Fibroblast of lung (primary cell): Measurements from ENCODE around the gene INSIG1. TPM values are rescaled to one million over a fixed set of nuclear protein-coding genes. Genes with fewer than 3 reads are reported as not detected.

ENCODE experiments used
- DNase-seq, 2 donors: peaks; one replicate each; pipeline versions ENCODE4 v3.0.0 to v3.0.0-alpha.2; 2010; ENCODE audit warnings: low read depth in 2 of 2
- H2AFZ ChIP-seq: 2 replicates; pipeline ENCODE4 v1.5.1; 2012; ENCODE audit warnings: low read length, control low read depth, inconsistent platforms
- H3K27ac ChIP-seq: 2 replicates; pipeline ENCODE4 v1.5.1; 2011; ENCODE audit warnings: low read length, control low read depth; ENCODE audit not compliant: insufficient read depth
- H3K27me3 ChIP-seq: 2 replicates; pipeline ENCODE4 v1.5.1; 2011; ENCODE audit warnings: mild to moderate bottlenecking, low read length; ENCODE audit not compliant: control insufficient read depth, insufficient read depth
- H3K36me3 ChIP-seq: 2 replicates; pipeline ENCODE4 v1.5.1; 2011; ENCODE audit warnings: low read length; ENCODE audit not compliant: control insufficient read depth, insufficient read depth
- H3K4me1 ChIP-seq: 2 replicates; pipeline ENCODE4 v1.5.1; 2011; ENCODE audit warnings: low read length; ENCODE audit not compliant: control insufficient read depth, insufficient read depth; ENCODE audit errors: extremely low read depth
- H3K4me2 ChIP-seq: 2 replicates; pipeline ENCODE4 v1.5.1; 2011; ENCODE audit warnings: low read length, control low read depth; ENCODE audit not compliant: insufficient read depth; ENCODE audit errors: extremely low read depth
- H3K4me3 ChIP-seq, 4 experiments: fragments of 200-600 bp in 1 of 4; sonication (generic) in 1 of 4; replicated peaks in 1 of 4; 2 replicates each; pipeline ENCODE4 v1.5.1; 2011 to 2016; ENCODE audit warnings: low read length in 4 of 4, low read depth in 3 of 4, mild to moderate bottlenecking in 3 of 4, control low read depth in 2 of 4, inconsistent platforms in 1 of 4, mixed read lengths in 1 of 4; ENCODE audit not compliant: insufficient read depth in 1 of 4; ENCODE audit errors: control extremely low read depth in 1 of 4
- H3K79me2 ChIP-seq: 2 replicates; pipeline ENCODE4 v1.5.1; 2012; ENCODE audit warnings: mild to moderate bottlenecking, low read length, inconsistent platforms; ENCODE audit not compliant: control insufficient read depth, insufficient read depth
- H3K9ac ChIP-seq: 2 replicates; pipeline ENCODE4 v1.5.1; 2011; ENCODE audit warnings: mild to moderate bottlenecking, low read length, control low read depth; ENCODE audit not compliant: insufficient read depth
- H3K9me3 ChIP-seq: 2 replicates; pipeline ENCODE4 v1.5.1; 2012; ENCODE audit warnings: low read depth, low read length; ENCODE audit not compliant: control insufficient read depth, insufficient read depth
- H4K20me1 ChIP-seq: 2 replicates; pipeline ENCODE4 v1.5.1; 2011; ENCODE audit warnings: low read length; ENCODE audit not compliant: control insufficient read depth, insufficient read depth; ENCODE audit errors: extremely low read depth
- EZH2 ChIP-seq: IDR thresholded peaks from 2 replicates; pipeline ENCODE4 v1.5.1; 2012; ENCODE audit warnings: low read length, control low read depth, mild to moderate bottlenecking; ENCODE audit errors: missing control alignments
- polyA plus RNA-seq, 2 donors: library from polyadenylated mRNA; depleted of rRNA in 1 of 2; stranded (reverse) in 1 of 2; unstranded in 1 of 2; fragments of >200 nt; gene quantifications; 2 replicates each; pipeline ENCODE4 v1.2.1, GENCODE V29; 2011 to 2012; ENCODE audit warnings: missing spikeins in 1 of 2
- total RNA-seq: library from RNA; depleted of rRNA; stranded (reverse); fragments of >200 nt; gene quantifications from 2 replicates; pipeline ENCODE4 v1.2.1, GENCODE V29; 2014
- TF ChIP-seq, protein P1 (sequence below), 2 donors: IDR thresholded peaks in 1 of 2; conservative IDR thresholded peaks in 1 of 2; 1 replicate in 1 of 2; 2 replicates in 1 of 2; pipeline ENCODE4 v1.5.1; 2011 to 2012; ENCODE audit warnings: low read length in 2 of 2, control low read depth in 1 of 2, inconsistent platforms in 1 of 2, low read depth in 1 of 2, mild to moderate bottlenecking in 1 of 2

Gene INSIG1
- total and polyA plus RNA-seq, 2 donors (not counting 1 experiment from before 2014, with no cell fraction given), result 216 to 353 TPM

DNA sequence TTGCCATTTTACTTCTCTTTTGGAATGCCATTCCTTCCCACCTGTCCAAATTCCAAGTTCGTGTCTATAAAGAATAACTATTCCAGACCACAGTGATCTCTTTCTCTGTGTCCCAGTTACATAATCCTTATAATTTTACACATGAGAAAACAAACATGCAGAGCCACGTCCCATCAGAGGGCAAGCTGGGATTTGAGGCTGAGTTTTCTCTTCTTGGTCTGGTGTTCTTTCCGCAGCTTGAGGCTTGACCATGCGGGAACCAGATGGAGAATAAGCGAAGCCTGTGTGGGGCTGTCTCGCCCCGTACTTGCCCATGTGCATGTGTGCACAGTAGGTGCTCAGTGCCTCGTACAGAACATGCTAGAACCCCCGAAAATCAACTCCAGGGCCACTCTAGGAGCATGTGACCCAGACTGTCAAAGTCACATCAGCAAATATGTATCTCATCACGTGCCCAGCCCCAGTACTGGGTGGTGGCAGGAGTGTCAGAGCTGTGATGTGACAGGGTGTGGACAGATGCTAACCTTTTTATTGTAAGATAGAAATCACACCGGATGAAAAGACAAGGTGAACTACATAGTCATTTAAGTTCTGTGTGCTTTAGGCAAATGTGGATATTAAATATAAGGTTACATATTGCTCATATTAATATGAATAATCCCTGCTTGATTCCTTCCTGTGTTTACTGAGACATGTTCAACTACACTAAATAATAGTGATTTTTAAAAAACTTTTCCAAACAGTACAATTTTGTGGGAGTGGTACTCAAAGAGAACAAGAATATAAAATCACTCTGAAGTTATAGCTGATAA, 3.2 kb downstream of the INSIG1 start:
- Histone ChIP-seq H3K27me3 (no peaks in the 10 kb centered on the region), H3K9ac (no peak overlapping the region), H3K9me3 (no peaks in the 10 kb centered on the region), H3K4me2 (peak overlapping the region; percentile 95), H4K20me1 (peaks cover 12% of the 10 kb centered on the region), H3K4me3 (peak overlapping the region; percentile 37 to 97 (median 94)), H3K79me2 (peaks cover 62% of the 10 kb centered on the region), H2AFZ (no peak overlapping the region), H3K27ac (no peak overlapping the region), H3K36me3 (peaks cover 12% of the 10 kb centered on the region), H3K4me1 (peaks cover 10% of the 10 kb centered on the region)
- no peak for TF ChIP-seq EZH2
- TF ChIP-seq, protein P1, sequence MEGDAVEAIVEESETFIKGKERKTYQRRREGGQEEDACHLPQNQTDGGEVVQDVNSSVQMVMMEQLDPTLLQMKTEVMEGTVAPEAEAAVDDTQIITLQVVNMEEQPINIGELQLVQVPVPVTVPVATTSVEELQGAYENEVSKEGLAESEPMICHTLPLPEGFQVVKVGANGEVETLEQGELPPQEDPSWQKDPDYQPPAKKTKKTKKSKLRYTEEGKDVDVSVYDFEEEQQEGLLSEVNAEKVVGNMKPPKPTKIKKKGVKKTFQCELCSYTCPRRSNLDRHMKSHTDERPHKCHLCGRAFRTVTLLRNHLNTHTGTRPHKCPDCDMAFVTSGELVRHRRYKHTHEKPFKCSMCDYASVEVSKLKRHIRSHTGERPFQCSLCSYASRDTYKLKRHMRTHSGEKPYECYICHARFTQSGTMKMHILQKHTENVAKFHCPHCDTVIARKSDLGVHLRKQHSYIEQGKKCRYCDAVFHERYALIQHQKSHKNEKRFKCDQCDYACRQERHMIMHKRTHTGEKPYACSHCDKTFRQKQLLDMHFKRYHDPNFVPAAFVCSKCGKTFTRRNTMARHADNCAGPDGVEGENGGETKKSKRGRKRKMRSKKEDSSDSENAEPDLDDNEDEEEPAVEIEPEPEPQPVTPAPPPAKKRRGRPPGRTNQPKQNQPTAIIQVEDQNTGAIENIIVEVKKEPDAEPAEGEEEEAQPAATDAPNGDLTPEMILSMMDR (conservative IDR thresholded peaks at IDR 0.05 in 1 of 2, IDR thresholded peaks at IDR 0.05 in 1 of 2; ENCODE audit: low read depth in 1 of 2, low read length in 2 of 2), result no peak
- no peak for DNase-seq

DNA sequence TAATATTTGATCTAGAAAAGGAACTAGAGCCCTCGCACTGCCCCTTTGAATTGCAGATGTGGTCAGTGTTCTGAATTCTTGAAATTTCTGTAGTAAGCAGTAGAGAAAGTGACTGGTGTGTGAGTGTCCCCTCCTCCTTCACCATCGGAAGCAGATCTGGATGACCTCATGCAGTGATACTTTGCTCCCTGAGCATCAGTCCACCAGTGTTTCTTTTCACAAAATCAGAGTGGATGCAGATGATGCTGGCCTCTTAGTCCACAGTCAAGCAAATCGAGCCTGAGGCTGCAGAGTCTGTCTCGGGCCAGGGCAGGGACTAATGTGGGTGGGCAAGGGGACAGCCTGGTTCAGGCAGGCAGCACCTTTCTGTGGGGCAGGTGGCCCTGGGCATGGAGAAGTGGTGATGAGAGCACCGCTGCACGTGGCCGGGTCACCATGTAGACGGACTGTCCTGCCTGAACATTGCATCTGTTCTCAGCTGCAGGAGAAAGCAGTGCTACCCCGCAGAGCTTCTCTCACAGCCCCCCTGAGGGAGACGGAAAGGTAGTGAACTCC, 5.4 kb downstream of the INSIG1 start:
- Histone ChIP-seq H4K20me1 (peaks cover 12% of the 10 kb centered on the region), H3K4me3 (no peak overlapping the region), H3K4me1 (peaks cover 2% of the 10 kb centered on the region), H3K79me2 (peaks cover 63% of the 10 kb centered on the region), H2AFZ (no peak overlapping the region), H3K4me2 (no peak overlapping the region), H3K27ac (no peak overlapping the region), H3K9ac (no peak overlapping the region), H3K27me3 (no peaks in the 10 kb centered on the region), H3K9me3 (no peaks in the 10 kb centered on the region), H3K36me3 (peaks cover 19% of the 10 kb centered on the region)
- no peak for TF ChIP-seq EZH2
- TF ChIP-seq, protein P1 (conservative IDR thresholded peaks at IDR 0.05 in 1 of 2, IDR thresholded peaks at IDR 0.05 in 1 of 2; ENCODE audit: low read depth in 1 of 2, low read length in 2 of 2), result no peak
- no peak for DNase-seq

DNA sequence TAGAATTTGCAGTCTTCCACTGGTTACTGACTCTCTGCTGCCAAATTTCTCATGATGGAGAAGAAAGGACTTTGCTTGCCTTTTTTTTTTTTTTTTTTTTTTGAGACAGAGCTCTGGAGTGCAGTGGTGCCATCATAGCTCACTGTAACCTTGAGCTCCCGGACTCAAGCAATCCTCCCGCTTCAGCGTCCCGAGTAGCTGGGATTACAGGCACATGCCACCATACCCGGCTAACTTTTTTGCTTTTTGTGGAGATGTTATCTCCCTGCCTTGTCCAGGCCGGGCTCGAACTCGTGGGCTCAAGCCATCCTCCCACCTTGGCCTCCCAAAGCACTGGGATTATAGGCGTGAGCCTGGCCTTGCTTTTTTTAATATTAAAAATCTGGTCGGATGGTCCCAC, 6.2 kb downstream of the INSIG1 start:
- Histone ChIP-seq H4K20me1 (peaks cover 12% of the 10 kb centered on the region), H3K9ac (no peak overlapping the region), H3K79me2 (peaks cover 56% of the 10 kb centered on the region), H2AFZ (no peak overlapping the region), H3K4me3 (no peak overlapping the region), H3K9me3 (no peaks in the 10 kb centered on the region), H3K4me1 (peaks cover 2% of the 10 kb centered on the region), H3K36me3 (peaks cover 26% of the 10 kb centered on the region), H3K4me2 (no peak overlapping the region), H3K27ac (no peak overlapping the region), H3K27me3 (no peaks in the 10 kb centered on the region)
- TF ChIP-seq, protein P1 (conservative IDR thresholded peaks at IDR 0.05 in 1 of 2, IDR thresholded peaks at IDR 0.05 in 1 of 2; ENCODE audit: low read depth in 1 of 2, low read length in 2 of 2), result no peak
- no peak for TF ChIP-seq EZH2
- no peak for DNase-seq
